Panc1 (cell line): ENCODE results near the gene SLC4A9. TPM values are rescaled to one million over a fixed set of nuclear protein-coding genes. Genes with fewer than 3 reads are reported as not detected.

Experiments used
- ATAC-seq: fragments of 200-7000 bp; cut with Tn5 transposase; 2 replicates; pipeline ENCODE4 v1.9.1; 2020; ENCODE audit warnings: mild to moderate bottlenecking, moderate library complexity
- BruUV-seq: library from RNA; stranded (reverse); fragments of 400-500 nt; replicated peaks from 2 replicates; lab custom pipeline; 2021; lab: Mats Ljungman, UMichigan
- CTCF ChIA-PET: fragments of 300-600 bp; sonication (Branson Sonifier 250); formaldehyde crosslinking; loops from one replicate; lab custom pipeline; 2022; ENCODE audit warnings: antibody characterized with exemption; lab: Charles Lee
- POLR2A ChIA-PET: fragments of 300-600 bp; sonication (Branson Sonifier 250); formaldehyde crosslinking; loops from one replicate; lab custom pipeline; 2022; ENCODE audit warnings: antibody characterized with exemption; lab: Charles Lee
- DNase-seq: peaks from one replicate; pipeline ENCODE4 v3.0.0-alpha.2; 2010; ENCODE audit warnings: low read depth, low spot score
- H3K27ac ChIP-seq: 2 replicates; pipeline ENCODE4 v1.5.1; 2011; ENCODE audit warnings: mild to moderate bottlenecking, low read length, inconsistent platforms
- H3K27me3 ChIP-seq: fragments of 200-500 bp; sonication (Bioruptor generic); 2 replicates; pipeline ENCODE4 v1.6.0; 2014; ENCODE audit warnings: low read length, inconsistent platforms; ENCODE audit not compliant: control insufficient read depth, insufficient read depth
- H3K36me3 ChIP-seq: fragments of 200-500 bp; sonication (Bioruptor generic); 2 replicates; pipeline ENCODE4 v1.5.1; 2014; ENCODE audit warnings: inconsistent platforms, mild to moderate bottlenecking, low read length, moderate library complexity; ENCODE audit not compliant: control insufficient read depth, insufficient read depth
- H3K4me1 ChIP-seq: 2 replicates; pipeline ENCODE4 v1.5.1; 2011; ENCODE audit warnings: inconsistent platforms, mild to moderate bottlenecking, low read length, moderate library complexity; ENCODE audit not compliant: control insufficient read depth, insufficient read depth
- H3K4me3 ChIP-seq, 2 experiments: 2 replicates each; pipeline ENCODE4 v1.5.1; 2011 to 2012; ENCODE audit warnings: low read depth in 2 of 2, low read length in 2 of 2, mild to moderate bottlenecking in 2 of 2, inconsistent platforms in 1 of 2, moderate library complexity in 1 of 2
- H3K9me3 ChIP-seq: fragments of 200-500 bp; sonication (Bioruptor generic); 2 replicates; pipeline ENCODE4 v1.5.1; 2014; ENCODE audit warnings: low read depth, mild to moderate bottlenecking, inconsistent platforms, low read length, moderate library complexity; ENCODE audit not compliant: control insufficient read depth, insufficient read depth
- POLR2AphosphoS5 ChIP-seq: IDR thresholded peaks from 2 replicates; pipeline ENCODE4 v1.6.1; 2012; ENCODE audit warnings: mild to moderate bottlenecking, low read depth, low read length, moderate library complexity
- SIN3A ChIP-seq: IDR thresholded peaks from 2 replicates; pipeline ENCODE4 v1.6.1; 2012; ENCODE audit warnings: low read depth, mild to moderate bottlenecking, low read length, moderate library complexity, borderline replicate concordance; ENCODE audit not compliant: insufficient read depth
- TCF7L2 ChIP-seq: IDR thresholded peaks from 2 replicates; pipeline ENCODE4 v1.6.1; 2011; ENCODE audit warnings: mild to moderate bottlenecking, low read depth, low read length, inconsistent platforms
- in situ Hi-C: cut with HindIII; loops from 2 replicates; pipeline ENCODE4 v1.10.0; 2016; ENCODE audit warnings: low sequenced_read_pairs, low pct_unique_long_range_greater_than_20kb
- intact Hi-C: fragments of 100-400 bp; cut with micrococcal nuclease; formaldehyde crosslinking; loops from one replicate; pipeline ENCODE4 v1.10.0; 2022; ENCODE audit not compliant: unreplicated experiment
- total RNA-seq: library from RNA; stranded (reverse); gene quantifications from one replicate; pipeline ENCODE4 v1.2.1, GENCODE V29; 2021; ENCODE audit not compliant: unreplicated experiment
- TF ChIP-seq, protein P1 (sequence below), 2 experiments: IDR thresholded peaks; 2 replicates each; pipeline ENCODE4 v1.6.1; 2011 to 2012; ENCODE audit warnings: low read depth in 2 of 2, control low read depth in 1 of 2, low read length in 1 of 2, mild to moderate bottlenecking in 1 of 2, moderate library complexity in 1 of 2; ENCODE audit not compliant: insufficient read depth in 1 of 2
- TF ChIP-seq, protein P2 (sequence below): fragments of 450-650 bp; IDR thresholded peaks from 2 replicates; pipeline ENCODE4 v1.5.1; 2017; ENCODE audit warnings: mild to moderate bottlenecking

Gene SLC4A9
- total RNA-seq, 1 experiment from 2014 or later, result not detected

DNA sequence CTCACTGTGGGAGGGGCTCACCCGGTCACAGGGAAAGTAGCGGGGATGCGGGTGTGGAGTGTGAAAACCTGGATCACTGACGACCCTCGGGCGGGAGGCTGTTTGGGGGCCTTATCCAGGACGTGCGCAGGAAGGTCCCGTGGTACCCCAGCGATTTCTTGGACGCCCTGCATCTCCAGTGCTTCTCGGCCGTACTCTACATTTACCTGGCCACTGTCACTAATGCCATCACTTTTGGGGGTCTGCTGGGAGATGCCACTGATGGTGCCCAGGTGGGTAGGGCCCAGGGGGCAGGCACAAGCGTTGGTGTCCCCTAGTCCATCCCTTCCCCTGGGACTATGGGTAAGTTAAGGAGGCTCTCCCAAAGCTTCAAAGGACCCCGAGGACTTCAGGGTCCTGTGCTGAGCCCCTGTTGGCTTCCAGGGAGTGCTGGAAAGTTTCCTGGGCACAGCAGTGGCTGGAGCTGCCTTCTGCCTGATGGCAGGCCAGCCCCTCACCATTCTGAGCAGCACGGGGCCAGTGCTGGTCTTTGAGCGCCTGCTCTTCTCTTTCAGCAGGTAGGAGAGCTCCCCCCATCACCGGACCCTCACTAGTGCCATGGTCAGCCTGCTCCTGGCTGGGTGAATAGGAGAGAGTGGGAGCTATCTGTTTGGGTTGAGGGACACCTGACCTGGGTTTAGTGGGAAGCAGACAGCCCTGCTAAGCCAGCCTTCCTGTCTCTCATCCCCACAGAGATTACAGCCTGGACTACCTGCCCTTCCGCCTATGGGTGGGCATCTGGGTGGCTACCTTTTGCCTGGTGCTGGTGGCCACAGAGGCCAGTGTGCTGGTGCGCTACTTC lies 3.9 kb downstream of the SLC4A9 start:
- TF ChIP-seq, protein P1, sequence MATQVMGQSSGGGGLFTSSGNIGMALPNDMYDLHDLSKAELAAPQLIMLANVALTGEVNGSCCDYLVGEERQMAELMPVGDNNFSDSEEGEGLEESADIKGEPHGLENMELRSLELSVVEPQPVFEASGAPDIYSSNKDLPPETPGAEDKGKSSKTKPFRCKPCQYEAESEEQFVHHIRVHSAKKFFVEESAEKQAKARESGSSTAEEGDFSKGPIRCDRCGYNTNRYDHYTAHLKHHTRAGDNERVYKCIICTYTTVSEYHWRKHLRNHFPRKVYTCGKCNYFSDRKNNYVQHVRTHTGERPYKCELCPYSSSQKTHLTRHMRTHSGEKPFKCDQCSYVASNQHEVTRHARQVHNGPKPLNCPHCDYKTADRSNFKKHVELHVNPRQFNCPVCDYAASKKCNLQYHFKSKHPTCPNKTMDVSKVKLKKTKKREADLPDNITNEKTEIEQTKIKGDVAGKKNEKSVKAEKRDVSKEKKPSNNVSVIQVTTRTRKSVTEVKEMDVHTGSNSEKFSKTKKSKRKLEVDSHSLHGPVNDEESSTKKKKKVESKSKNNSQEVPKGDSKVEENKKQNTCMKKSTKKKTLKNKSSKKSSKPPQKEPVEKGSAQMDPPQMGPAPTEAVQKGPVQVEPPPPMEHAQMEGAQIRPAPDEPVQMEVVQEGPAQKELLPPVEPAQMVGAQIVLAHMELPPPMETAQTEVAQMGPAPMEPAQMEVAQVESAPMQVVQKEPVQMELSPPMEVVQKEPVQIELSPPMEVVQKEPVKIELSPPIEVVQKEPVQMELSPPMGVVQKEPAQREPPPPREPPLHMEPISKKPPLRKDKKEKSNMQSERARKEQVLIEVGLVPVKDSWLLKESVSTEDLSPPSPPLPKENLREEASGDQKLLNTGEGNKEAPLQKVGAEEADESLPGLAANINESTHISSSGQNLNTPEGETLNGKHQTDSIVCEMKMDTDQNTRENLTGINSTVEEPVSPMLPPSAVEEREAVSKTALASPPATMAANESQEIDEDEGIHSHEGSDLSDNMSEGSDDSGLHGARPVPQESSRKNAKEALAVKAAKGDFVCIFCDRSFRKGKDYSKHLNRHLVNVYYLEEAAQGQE (IDR thresholded peaks at IDR 0.05; ENCODE audit: insufficient read depth in 1 of 2, low read depth in 2 of 2, low read length in 1 of 2), result no peak
- TF ChIP-seq TCF7L2 (no peak), POLR2AphosphoS5 (no peak), SIN3A (no peak)
- TF ChIP-seq, protein P2, sequence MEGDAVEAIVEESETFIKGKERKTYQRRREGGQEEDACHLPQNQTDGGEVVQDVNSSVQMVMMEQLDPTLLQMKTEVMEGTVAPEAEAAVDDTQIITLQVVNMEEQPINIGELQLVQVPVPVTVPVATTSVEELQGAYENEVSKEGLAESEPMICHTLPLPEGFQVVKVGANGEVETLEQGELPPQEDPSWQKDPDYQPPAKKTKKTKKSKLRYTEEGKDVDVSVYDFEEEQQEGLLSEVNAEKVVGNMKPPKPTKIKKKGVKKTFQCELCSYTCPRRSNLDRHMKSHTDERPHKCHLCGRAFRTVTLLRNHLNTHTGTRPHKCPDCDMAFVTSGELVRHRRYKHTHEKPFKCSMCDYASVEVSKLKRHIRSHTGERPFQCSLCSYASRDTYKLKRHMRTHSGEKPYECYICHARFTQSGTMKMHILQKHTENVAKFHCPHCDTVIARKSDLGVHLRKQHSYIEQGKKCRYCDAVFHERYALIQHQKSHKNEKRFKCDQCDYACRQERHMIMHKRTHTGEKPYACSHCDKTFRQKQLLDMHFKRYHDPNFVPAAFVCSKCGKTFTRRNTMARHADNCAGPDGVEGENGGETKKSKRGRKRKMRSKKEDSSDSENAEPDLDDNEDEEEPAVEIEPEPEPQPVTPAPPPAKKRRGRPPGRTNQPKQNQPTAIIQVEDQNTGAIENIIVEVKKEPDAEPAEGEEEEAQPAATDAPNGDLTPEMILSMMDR, result no peak
- DNase-seq (no peak), ATAC-seq (no peak)
- Histone ChIP-seq H3K4me1 (no peaks in the 10 kb centered on the region), H3K27me3 (no peaks in the 10 kb centered on the region), H3K27ac (no peak overlapping the region), H3K36me3 (no peaks in the 10 kb centered on the region), H3K9me3 (no peaks in the 10 kb centered on the region), H3K4me3 (peak overlapping the region in 1 of 2 experiments; percentile 41; a peak in 2 of 4 replicates)
- intact Hi-C loops, result no loop called here
- in situ Hi-C loops, result no loop called here
- CTCF ChIA-PET, result interaction anchor here (0.6 to 2.2 kb wide), 7 partner anchors 9 to 1243 kb away, joined by 3 to 14 read pairs (median 4); partner anchors contain the start of gene HBEGF
- BruUV-seq, result no TSS peak
- POLR2A ChIA-PET, result no interaction called here

DNA sequence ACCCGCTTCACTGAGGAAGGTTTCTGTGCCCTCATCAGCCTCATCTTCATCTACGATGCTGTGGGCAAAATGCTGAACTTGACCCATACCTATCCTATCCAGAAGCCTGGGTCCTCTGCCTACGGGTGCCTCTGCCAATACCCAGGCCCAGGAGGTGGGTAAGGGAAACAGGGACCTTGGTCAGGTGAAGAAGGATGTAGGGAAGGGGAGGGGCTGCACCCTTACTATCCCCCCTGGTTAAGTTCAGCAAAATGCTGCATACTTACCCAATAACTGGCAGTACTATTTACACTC lies 4.4 kb downstream of the SLC4A9 start:
- H3K9me3 ChIP-seq, result no peaks in the 10 kb centered on the region
- H3K4me3 ChIP-seq, result no peak overlapping the region
- intact Hi-C loops (no loop called here), in situ Hi-C loops (no loop called here)
- no peak overlapping the region for H3K27ac ChIP-seq
- H3K4me1 ChIP-seq, result no peaks in the 10 kb centered on the region
- ATAC-seq, result no peak
- no peak for DNase-seq
- no peaks in the 10 kb centered on the region for H3K36me3 ChIP-seq
- ChIA-PET POLR2A (no interaction called here), CTCF (interaction anchor here (0.6 kb wide), 1 partner anchor 1243 kb away, joined by 4 read pairs; no protein-coding TSS in a partner anchor)
- BruUV-seq, result no TSS peak
- TF ChIP-seq, protein P2, result no peak
- TF ChIP-seq TCF7L2 (no peak), SIN3A (no peak), POLR2AphosphoS5 (no peak)
- TF ChIP-seq, protein P1 (IDR thresholded peaks at IDR 0.05; ENCODE audit: insufficient read depth in 1 of 2, low read depth in 2 of 2, low read length in 1 of 2), result no peak
- no peaks in the 10 kb centered on the region for H3K27me3 ChIP-seq
